Bronchial epithelial cell (primary cell): ENCODE measurements around the gene CDH13. TPM values are rescaled to one million over a fixed set of nuclear protein-coding genes. Genes with fewer than 3 reads are reported as not detected.

Source experiments
- DNase-seq: peaks from one replicate; pipeline ENCODE4 v3.0.0-alpha.2; 2010; ENCODE audit warnings: low read depth
- FAIRE-seq: peaks from 2 replicates; lab custom pipeline; 2011; peaks lifted over from hg19 to GRCh38; lab: Jason Lieb, UNC
- H3K27me3 ChIP-seq: 2 replicates; pipeline ENCODE4 v1.5.1; 2011; ENCODE audit warnings: low read length; ENCODE audit not compliant: control insufficient read depth, insufficient read depth
- H3K36me3 ChIP-seq: 2 replicates; pipeline ENCODE4 v1.5.1; 2011; ENCODE audit warnings: low read length; ENCODE audit not compliant: control insufficient read depth, insufficient read depth
- H3K4me3 ChIP-seq: 2 replicates; pipeline ENCODE4 v1.5.1; 2011; ENCODE audit warnings: mild to moderate bottlenecking, low read depth, low read length, control low read depth
- CTCF ChIP-seq: IDR thresholded peaks from 2 replicates; pipeline ENCODE4 v1.5.1; 2011; ENCODE audit warnings: mild to moderate bottlenecking, moderate library complexity, low read length, control low read depth, inconsistent platforms; ENCODE audit not compliant: insufficient read depth, severe bottlenecking
- total RNA-seq: library from RNA; depleted of rRNA; stranded (reverse); fragments of >200 nt; gene quantifications from 2 replicates; pipeline ENCODE4 v1.2.1, GENCODE V29; 2014

CDH13 gene
- total RNA-seq, 1 donor from 2014 or later, result 31.3 TPM

GRCh38 chr16:83013071-83013470 is 386.3 kb downstream of the CDH13 start:
- no peak overlapping the region for H3K4me3 ChIP-seq
- FAIRE-seq (peak; percentile 43), DNase-seq (no peak)
- TF ChIP-seq CTCF, result no peak
- no peaks in the 10 kb centered on the region for H3K27me3 ChIP-seq
- no peaks in the 10 kb centered on the region for H3K36me3 ChIP-seq

- no peak for FAIRE-seq
- H3K36me3 ChIP-seq, result no peaks in the 10 kb centered on the region
- H3K27me3 ChIP-seq, result no peaks in the 10 kb centered on the region
- no peak for DNase-seq
- no peak overlapping the region for H3K4me3 ChIP-seq
- no peak for TF ChIP-seq CTCF
These were observed 393.2 kb downstream of the CDH13 start for GRCh38 chr16:83019963-83020362.

- DNase-seq (no peak), FAIRE-seq (no peak)
- Histone ChIP-seq H3K4me3 (no peak overlapping the region), H3K36me3 (no peaks in the 10 kb centered on the region), H3K27me3 (no peaks in the 10 kb centered on the region)
- no peak for TF ChIP-seq CTCF
These were observed 394.3 kb downstream of the CDH13 start for GRCh38 chr16:83021045-83021444.

- H3K27me3 ChIP-seq, result no peaks in the 10 kb centered on the region
- TF ChIP-seq CTCF, result no peak
- FAIRE-seq (no peak), DNase-seq (no peak)
- no peak overlapping the region for H3K4me3 ChIP-seq
- H3K36me3 ChIP-seq, result no peaks in the 10 kb centered on the region
These were observed 395.0 kb downstream of the CDH13 start for GRCh38 chr16:83021746-83022145.

GRCh38 chr16:83023011-83023410 is 396.2 kb downstream of the CDH13 start:
- Histone ChIP-seq H3K36me3 (no peaks in the 10 kb centered on the region), H3K4me3 (no peak overlapping the region), H3K27me3 (no peaks in the 10 kb centered on the region)
- TF ChIP-seq CTCF, result no peak
- no peak for FAIRE-seq
- DNase-seq, result no peak

GRCh38 chr16:83023640-83024039 is 396.9 kb downstream of the CDH13 start:
- FAIRE-seq (no peak), DNase-seq (no peak)
- Histone ChIP-seq H3K4me3 (no peak overlapping the region), H3K27me3 (no peaks in the 10 kb centered on the region), H3K36me3 (no peaks in the 10 kb centered on the region)
- no peak for TF ChIP-seq CTCF
